GM04504 (cell line): Measurements from ENCODE around the gene AFF1.
"Not testable (repeated sequence)": the region's sequence is repeated elsewhere in the genome, so short reads cannot be mapped to it uniquely, and the experiment has no call there.

Experiments used
- DNase-seq: peaks from one replicate; pipeline ENCODE4 v3.0.0-alpha.2; 2012; ENCODE audit warnings: low read depth

Gene AFF1

DNA sequence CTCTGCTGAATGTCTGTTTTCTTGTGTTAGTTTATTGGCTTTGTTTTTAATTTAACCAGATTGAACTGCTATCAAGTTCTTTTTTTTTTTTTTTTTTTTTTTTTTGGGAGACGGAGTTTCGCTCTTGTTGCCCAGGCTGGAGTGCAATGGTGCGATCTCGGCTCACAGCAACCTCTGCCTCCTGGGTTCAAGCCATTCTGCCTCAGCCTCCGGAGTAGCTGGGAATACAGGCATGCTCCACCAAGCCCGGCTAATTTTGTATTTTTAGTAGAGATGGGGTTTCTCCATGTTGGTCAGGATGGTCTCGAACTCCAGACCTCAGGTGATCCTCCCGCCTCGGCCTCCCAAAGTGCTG lies 78.1 kb downstream of the AFF1 start:
- DNase-seq = not testable (repeated sequence)

DNA sequence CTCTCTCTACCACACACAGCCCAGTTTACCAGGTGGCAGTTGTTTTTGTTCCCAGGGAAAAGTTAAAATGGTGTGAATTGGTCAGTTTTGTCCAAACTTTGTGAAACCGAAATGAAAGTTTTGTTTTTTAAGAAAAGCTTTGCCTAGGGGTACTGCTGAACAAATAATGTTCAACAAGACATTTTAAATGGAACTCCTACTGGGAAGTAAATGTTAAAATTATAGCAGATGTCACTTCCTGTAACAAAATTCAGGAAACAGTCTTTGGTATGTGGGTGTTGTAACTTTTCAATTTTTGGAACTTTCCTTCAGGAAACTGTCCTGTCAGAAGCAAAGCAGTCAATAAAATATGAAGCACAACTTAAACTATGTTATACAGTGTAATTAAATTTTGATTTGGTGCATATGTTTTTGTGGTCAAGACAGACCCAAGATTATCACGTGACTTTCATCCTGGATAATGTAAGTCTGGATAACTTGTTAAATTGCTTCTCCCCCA lies 79.5 kb downstream of the AFF1 start:
- no peak for DNase-seq

DNA sequence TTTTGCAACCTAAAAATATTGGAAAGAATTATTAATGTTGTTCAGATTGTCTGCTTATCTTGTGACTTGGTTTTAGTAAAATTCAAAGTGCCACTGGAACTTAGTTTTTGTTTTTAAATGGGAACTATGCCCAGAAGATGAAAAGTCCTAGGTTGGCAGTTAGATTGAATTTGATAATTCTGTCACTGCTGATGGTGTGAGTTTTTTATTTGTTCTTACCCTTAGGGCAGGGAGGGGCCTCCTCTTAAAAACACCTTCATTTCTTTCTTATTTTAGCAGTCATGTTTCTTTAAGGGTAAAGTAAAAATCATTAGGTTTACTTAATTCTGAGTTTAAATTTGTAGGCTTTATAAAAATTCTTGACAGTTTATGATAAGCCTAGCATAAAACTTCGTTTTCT lies 80.6 kb downstream of the AFF1 start:
- DNase-seq = no peak

DNA sequence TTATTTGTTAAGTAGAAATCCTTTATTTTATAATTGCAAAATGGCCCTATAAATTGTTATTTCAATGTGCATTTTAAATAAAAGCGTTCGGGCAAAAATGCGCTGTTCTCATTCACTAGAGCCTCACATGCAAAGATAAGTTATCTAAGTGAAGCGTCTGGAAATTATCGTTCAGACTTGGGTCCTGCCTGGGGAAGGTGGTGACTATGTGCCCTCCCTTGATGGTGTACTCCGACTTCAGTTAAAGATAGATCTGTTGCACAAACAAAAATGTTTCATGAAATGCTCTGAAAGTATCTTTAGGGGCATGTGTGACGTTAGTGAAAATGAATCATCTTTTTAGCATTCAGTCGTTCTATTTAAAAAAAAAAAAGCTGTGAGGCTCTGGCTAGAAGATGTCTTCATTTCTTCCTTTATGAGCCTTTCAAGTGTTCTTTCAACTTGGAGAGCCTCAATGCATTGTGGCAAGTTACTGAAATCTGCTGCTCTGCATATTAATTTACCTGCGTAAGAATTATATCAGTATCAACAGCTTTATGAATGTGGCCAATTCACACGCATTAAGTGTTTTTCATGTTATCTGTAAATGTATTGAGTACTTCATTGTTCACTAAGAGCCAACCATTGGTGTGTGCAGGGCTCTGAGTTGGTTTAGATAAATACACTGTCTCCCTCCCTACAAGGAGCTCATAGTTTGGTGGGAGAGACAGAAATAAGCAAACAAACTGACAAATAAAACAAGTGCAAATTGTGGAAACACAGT lies 83.0 kb downstream of the AFF1 start:
- no peak for DNase-seq

DNA sequence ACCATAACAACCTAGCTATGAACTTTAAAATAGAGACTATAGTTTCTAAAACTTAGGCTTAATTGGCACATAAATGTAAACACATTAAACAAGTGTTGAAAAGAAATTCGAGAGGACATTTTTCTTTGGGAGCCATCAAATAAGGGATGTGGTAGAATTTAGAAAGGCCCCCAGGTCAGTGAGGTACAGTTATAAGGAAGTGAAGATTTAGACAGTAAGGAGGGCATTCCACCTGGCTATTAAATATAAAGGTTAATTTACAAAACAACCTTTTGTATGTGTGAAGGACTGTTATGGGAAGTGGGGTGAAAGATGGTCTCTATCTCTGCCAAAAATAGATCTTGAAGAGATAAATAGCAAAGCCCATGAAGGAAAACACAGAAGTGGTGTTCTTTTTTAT lies 83.9 kb downstream of the AFF1 start:
- no peak for DNase-seq

DNA sequence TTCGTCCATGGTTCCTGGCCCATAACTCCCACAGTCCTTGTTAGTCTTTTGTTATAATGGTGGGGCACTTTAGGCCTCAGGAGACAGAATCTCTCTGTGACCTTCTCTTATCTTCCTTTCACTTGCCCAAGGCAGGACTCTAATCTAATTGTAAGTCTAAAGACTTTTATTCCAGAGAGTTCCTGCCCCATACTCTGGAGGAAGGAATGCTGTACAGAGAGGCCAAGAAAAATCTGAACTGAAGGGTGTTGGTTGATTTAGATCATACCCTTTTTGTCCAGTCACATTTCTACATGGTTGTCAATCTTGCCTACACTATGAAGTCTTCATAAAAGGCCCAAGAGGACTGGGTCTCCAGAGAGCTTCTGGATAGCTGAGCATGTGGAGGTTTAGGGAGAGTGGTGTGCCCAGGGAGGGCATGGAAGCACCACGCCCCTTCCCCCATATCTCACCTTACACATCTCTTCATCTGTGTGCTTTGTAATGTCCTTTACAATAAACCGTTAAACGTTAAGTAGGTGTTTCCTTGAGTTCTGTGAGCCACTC lies 84.5 kb downstream of the AFF1 start:
- DNase-seq = no peak

DNA sequence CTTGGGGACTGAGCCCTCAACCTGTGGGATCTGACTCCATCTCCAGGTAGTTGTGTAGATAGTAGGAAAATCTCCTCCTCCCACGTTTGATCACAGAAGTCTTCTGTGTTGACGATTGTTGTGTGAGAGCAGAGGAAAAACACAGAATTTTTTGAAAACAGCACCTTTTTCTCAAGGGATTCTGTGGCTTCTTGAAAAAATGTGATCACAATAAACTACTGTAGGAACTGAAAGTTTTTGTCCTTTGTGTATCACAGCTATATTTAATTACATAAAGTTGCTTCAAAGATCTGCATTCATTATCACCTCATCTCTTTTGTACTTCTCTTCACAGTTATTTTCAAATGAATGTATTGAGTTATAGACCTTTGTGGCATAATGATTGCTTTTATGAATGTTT lies 85.1 kb downstream of the AFF1 start:
- DNase-seq = no peak

DNA sequence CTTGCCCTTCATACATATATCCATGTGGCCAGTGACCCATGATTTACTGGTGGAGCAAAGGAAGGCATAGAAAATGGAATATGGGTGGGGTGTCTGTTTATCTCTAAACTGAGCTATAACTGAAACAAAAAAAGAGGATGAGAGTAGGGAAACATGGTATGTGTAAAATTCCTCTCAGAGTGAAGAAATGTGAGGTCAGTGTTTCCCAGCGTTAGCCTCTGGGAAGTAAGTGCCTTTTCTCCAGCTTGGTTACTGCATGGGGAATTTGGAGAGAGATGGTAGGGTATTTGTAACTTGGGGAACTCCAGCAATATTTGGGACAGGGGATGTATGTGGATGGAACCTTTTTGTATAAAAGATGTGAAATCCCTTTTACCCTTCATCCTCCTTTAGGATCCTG lies 89.4 kb downstream of the AFF1 start:
- no peak for DNase-seq

DNA sequence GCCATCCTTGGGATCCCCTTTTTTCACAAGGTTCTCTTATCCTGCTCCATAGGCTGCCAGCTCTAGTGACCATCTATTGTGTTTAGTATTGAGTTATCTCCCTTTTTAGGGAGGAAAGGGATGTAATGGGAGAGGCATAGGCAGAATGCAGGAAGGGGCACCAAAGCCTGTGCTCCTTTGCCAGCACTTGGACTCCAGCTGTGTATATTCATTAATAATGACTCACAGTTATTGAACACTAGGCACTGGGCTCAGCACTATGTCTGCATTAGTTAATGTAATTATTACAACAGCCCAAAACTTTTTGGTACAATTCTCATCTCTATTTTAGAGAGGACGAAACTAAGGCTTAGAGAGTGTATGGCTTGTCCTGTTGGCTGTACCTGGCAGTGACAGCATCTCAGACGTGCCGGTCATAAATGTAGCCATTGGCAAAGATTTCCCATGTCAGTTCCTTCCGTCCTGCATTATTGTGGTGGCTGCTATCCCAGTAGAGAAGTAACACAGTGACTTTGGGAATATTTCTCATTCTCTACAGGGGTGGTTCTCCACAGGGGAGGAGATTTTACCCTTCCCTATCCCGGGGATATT lies 90.3 kb downstream of the AFF1 start:
- no peak for DNase-seq

DNA sequence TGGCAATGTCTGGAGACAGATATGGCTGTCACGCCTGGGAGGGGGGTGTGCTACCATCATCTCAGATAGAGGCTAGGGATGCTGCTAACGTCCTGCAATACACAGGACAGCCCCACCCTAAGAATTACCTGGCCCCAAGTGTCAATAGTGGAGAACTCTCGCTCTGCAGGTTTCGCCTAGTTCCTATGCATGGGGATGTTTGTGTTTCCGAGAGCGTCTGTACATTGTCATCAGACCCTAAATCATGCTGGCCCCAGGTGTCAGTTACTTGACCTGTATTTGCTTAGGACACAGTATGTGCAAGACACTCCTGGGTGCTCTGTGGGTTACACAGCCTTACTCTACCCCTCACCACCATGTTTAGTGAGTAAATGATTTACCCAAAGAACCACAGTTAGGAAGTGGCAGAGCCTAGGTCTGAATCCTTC lies 90.8 kb downstream of the AFF1 start:
- no peak for DNase-seq

DNA sequence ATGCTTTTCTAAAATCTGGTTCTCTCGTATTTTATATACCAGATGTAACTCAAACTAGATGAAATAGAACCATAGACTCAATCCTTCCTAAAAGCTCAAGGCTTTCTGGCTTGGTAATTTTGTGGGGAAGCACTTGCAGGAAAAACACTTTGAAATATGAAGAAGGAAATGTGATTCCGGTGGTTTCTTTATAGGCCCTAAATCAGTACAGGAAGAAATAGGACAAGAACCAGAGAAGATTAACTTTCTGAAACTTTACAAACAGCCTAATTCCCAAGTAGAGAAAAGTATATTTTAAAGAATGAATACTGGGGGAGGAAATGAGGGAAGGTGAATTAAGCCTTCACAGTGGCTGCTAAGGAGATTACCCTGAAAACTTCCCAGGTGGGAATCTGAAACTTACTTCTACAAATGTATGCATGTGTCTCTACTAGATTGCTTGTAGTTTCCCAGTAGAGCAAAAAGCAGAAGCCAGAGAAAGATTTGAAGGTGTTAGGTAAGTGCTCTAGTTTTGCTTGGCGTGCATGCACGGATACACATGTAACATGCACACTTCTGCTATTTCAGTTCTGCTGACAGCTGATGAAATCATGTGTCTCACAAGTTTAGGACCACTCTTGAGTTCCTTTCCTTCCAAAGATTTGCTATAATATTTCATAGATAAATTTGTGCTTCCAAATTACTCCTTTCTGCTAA lies 92.1 kb downstream of the AFF1 start:
- DNase-seq = no peak

DNA sequence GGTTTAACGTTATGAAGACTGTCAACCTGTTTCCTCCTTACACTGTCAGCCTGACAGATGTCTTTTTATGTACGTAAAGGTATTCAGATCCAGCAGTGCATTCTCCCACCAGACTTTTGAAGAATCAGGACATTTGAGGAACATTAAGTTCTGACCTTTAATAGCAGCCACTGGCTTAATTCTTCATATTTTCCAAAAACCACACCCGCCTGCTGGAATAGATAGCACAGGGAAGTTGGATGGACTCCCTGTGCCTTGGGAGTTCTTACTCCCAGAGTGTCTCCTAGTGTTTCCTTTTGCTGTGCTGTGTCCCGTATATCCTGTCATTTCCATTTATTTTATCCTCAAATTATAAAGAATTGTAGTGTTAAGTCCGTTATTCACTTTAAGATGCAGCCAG lies 94.5 kb downstream of the AFF1 start:
- no peak for DNase-seq

DNA sequence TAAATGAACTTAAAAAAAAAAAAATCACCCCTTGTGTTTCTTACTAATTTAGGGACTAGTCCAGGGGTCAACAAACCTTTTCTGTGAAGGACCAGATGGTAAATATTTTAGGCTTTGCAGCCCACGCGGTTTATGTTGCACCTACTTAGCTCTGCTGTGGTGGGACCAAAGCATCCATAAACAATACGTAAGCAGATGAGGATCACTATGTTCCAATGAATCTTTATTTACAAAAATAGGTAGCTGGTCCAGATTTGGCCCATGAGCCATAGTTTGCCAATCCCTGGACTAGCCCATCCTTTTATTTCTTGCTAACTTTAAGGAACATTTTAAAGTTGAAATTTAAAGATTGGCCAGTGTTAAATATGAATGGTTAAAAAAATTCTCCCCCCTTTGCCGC lies 95.3 kb downstream of the AFF1 start:
- no peak for DNase-seq

DNA sequence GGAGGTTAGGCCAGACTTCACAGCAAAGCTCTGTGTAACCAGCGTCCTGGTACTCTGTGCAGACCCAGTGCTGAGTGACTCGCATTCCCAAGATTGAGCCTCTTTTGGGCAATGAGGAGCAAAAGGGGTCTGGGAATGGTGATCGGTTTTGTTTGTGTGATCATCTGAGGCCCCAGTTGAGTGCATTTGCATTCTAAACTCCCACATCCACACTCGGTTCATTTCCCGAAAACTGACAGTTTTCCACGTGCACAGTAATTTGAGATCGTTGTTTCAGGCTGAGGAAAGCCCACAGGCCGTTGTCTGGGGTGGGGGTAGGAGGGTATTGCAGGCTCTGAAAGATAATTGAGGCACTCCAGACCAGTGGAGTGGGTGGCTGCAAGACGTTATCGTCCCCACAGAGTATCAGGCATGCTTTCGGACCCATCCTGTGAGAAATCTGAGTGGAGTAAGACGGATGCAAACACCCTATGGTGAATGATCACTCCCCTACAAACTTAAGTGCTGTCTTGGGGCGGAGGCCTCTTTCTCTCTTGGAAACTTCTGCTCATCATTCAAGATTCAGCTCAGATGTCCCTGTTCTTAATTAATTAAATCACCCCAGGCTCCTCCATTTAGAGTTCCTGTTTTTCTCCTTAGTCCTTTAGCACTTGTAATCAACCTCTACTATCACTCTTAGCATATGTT lies 96.1 kb downstream of the AFF1 start:
- no peak for DNase-seq

DNA sequence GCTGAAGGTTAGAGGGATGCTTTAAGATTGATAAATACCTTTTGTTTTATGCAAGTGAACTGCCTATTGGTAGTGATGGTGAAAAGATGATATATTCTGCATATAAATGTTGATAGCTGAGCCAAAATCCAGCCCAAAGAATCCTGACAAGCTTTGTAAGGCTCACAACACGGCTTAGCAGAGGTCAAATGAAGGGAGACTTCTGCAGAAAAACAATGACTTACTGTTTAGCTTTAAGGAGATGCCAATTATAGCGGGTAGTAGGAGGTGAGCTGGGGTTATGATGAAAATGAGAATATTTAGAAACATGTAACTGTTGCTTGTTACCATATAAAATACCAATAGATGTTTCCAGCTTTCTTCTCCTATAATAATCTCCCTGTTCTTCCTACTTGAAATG lies 97.1 kb downstream of the AFF1 start:
- DNase-seq = no peak

DNA sequence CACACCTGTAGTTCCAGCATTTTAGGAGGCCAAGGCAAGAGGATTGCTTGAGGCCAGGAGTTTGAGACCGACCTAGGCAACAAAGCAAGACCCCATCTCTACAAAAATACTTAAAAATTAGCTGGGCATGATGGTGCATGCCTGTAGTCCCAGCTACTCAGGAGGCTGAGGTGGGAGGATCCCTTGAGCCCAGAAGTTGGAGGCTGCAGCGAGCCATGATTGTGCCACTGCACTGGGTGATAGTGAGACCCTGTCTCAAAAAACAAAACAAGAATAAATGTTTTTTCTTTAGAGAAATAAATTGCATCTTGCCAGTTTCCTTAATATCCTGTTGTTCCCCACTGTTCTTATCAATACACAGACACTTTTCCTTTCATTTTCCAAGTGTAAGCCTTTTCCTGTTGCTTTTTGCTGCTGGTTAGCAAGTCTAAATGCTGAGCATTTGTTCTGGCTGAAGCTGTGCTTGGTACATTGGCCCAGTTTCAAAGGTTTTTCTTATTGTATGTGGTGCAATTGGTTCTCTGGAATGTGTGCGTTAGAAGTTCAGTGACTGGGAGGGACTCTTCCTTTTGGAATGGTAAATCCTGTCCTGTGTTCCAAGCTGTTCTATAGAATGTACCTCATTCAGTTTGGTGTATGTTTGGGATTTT lies 98.2 kb downstream of the AFF1 start:
- no peak for DNase-seq

DNA sequence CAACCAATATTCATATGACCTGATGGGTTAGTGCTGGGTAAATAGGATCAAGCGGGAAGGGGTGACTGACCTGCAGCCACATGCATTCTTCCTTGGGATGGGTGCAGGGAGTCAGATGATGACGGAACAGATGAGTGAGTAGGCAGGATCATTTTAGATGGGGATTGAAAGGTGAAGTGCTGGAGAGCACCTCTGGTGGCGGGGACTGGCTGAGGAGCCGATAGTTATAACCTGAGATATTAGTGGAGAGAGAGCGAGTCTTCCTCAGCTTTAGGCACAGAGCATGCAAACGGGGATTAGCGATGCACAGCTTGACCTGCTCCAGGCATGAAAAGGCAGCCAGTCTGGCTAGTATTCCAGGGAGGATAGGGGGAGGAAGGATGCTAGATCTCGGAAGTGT lies 99.1 kb downstream of the AFF1 start:
- DNase-seq = no peak

DNA sequence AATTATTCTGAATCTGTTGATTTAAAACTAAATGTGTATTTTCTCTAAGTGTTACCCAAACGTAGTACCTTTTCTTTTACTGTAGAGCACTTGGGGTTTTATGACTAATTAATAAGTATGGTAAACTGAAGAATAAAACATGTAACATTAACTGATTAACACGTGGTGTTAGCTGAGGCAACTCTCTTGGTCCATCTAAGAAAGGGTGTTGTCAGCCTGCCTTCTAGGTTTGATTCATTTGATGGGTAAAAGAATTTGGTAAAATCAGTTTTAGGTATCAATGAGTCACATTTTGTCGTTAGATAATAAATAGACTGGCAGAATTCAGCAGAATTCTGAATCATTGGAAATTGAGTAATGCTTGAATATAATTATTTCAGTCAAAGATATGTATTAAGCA lies 99.7 kb downstream of the AFF1 start:
- DNase-seq = no peak

DNA sequence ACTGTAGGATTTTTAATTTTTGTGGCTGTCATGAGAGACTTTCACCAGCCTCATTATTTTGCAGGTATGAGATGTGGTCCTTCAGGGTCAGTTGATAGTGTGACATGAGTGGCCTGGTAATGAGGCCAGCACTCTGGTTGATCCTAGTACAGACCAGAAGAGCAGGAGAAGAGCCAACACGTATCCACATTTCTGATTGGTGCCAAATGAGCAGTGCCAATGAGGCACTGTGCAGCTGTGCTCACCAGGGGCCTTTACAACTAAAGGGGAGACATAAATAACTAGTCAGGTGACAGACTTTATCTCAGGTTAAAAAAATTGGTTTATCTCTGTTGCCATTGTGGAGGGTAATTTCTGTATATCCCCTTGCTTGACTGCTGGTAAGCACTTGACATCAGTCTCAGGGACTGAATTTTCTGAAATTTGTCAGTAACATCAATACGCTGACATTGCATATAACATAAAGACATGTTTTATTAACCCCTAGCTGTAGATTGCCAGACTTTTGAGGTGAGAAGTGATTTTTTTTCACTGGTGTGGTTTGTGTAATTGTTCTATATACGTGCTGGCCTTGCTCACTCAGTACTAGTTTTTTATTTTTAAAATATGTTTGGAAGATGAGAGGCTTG lies 101.2 kb downstream of the AFF1 start:
- no peak for DNase-seq

DNA sequence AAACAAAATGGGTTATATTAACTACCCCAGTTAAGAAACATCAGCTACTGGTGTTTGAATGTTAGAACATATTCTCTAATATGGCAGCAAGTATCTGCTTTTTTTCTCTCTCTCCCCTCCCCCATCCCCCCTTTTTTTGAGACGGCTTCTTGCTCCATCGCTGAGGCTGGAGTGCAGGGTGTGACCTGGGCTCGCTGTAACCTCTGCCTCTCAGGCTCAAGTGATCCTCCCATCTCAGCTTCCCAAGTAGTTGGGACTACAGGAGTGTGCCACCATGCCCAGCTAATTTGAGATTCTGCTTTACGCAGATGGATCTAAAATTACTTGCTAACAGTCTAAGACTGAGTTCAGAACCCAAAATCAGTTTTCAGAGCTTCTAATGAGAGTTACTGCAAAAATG lies 101.9 kb downstream of the AFF1 start:
- no peak for DNase-seq

DNA sequence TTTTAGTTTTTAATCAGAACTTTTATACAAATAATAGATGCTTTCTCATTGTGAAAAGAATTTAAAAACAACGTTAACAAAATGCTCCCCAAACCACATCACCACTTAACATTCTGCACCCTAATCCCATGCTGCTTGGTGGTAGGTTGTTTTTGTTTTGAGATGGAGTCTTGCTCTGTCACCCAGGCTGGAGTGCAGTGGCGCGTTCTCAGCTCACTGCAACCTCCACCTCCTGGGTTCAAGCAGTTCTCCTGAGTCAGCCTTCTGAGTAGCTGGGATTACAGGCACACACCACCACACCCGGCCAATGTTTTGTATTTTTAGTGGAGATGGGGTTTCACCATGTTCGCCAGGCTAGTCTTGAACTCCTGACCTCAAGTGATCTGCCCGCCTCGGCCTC lies 102.4 kb downstream of the AFF1 start:
- not testable (repeated sequence) for DNase-seq
